SU-DHL-6 (cell line): ENCODE results near the gene OTUD1.

Experiments used
- CTCF ChIP-seq: fragments of 200-600 bp; sonication (generic); IDR thresholded peaks from one replicate; pipeline ENCODE4 v1.5.1; 2017; ENCODE audit warnings: antibody characterized with exemption, mild to moderate bottlenecking, low read length, moderate library complexity; ENCODE audit not compliant: insufficient read depth, poor library complexity, severe bottlenecking
- EZH2phosphoT487 ChIP-seq: fragments of 200-600 bp; sonication (generic), shearing (Covaris generic); conservative IDR thresholded peaks from 2 replicates; pipeline ENCODE4 v1.6.1; 2018; ENCODE audit warnings: mild to moderate bottlenecking, antibody characterized with exemption, low read length, moderate library complexity, mixed read lengths

GRCh38 chr10:23457632-23458417 is 18.9 kb downstream of the OTUD1 start:
- TF ChIP-seq CTCF (no peak), EZH2phosphoT487 (no peak)
